HEK293T (cell line): ENCODE measurements around the gene STAC2.

Source experiments
- CTCF ChIA-PET: fragments of 350-600 bp; formaldehyde crosslinking; extraction: SDS; loops from one replicate; lab custom pipeline; 2021; ENCODE audit warnings: antibody characterized with exemption, inconsistent platforms; lab: Yijun Ruan, JAX
- POLR2A ChIA-PET: fragments of 350-600 bp; formaldehyde crosslinking; extraction: SDS; loops from one replicate; lab custom pipeline; 2020; ENCODE audit warnings: antibody characterized with exemption, inconsistent platforms; lab: Yijun Ruan, JAX
- DNase-seq: peaks from one replicate; pipeline ENCODE4 v3.0.0; 2012; ENCODE audit warnings: mixed read lengths; ENCODE audit errors: extremely low spot score
- ARNT ChIP-seq: fragments of 450-650 bp; IDR thresholded peaks from 2 replicates; pipeline ENCODE4 v1.6.1; 2017; ENCODE audit warnings: mild to moderate bottlenecking
- BHLHE40 ChIP-seq: fragments of 450-650 bp; IDR thresholded peaks from 2 replicates; pipeline ENCODE4 v1.6.1; 2016; ENCODE audit warnings: mild to moderate bottlenecking, moderate library complexity, borderline replicate concordance
- CTBP1 ChIP-seq: fragments of 450-650 bp; IDR thresholded peaks from 2 replicates; pipeline ENCODE4 v1.6.1; 2016; ENCODE audit warnings: borderline replicate concordance
- ELF4 ChIP-seq: fragments of 450-650 bp; IDR thresholded peaks from 2 replicates; pipeline ENCODE4 v1.6.1; 2017; ENCODE audit warnings: antibody characterized with exemption
- FOXA1 ChIP-seq: fragments of 450-650 bp; IDR thresholded peaks from 2 replicates; pipeline ENCODE4 v1.6.1; 2016; ENCODE audit warnings: mild to moderate bottlenecking
- FOXK2 ChIP-seq: fragments of 450-650 bp; IDR thresholded peaks from 2 replicates; pipeline ENCODE4 v1.6.1; 2016; ENCODE audit warnings: mild to moderate bottlenecking
- FOXM1 ChIP-seq: fragments of 450-650 bp; IDR thresholded peaks from 2 replicates; pipeline ENCODE4 v1.6.1; 2017; ENCODE audit warnings: mild to moderate bottlenecking, borderline replicate concordance
- HDGF ChIP-seq: fragments of 450-650 bp; IDR thresholded peaks from 2 replicates; pipeline ENCODE4 v1.6.1; 2017; ENCODE audit warnings: antibody characterized with exemption, borderline replicate concordance
- L3MBTL2 ChIP-seq: fragments of 450-650 bp; conservative IDR thresholded peaks from 2 replicates; pipeline ENCODE4 v1.6.1; 2016; ENCODE audit warnings: mild to moderate bottlenecking
- LEF1 ChIP-seq: fragments of 450-650 bp; IDR thresholded peaks from 2 replicates; pipeline ENCODE4 v1.6.1; 2017; ENCODE audit warnings: mild to moderate bottlenecking, borderline replicate concordance
- NFRKB ChIP-seq: fragments of 450-650 bp; IDR thresholded peaks from 2 replicates; pipeline ENCODE4 v1.6.1; 2016; ENCODE audit warnings: mild to moderate bottlenecking, moderate library complexity
- SP1 ChIP-seq: fragments of 450-650 bp; IDR thresholded peaks from 2 replicates; pipeline ENCODE4 v1.6.1; 2017
- SUZ12 ChIP-seq: fragments of 450-650 bp; IDR thresholded peaks from 2 replicates; pipeline ENCODE4 v1.6.1; 2016; ENCODE audit warnings: mild to moderate bottlenecking
- TARDBP ChIP-seq: fragments of 450-650 bp; IDR thresholded peaks from 2 replicates; pipeline ENCODE4 v1.6.1; 2016
- ZNF384 ChIP-seq: fragments of 450-650 bp; IDR thresholded peaks from 2 replicates; pipeline ENCODE4 v1.6.1; 2016
- TF ChIP-seq, protein P1 (sequence below): fragments of 450-650 bp; IDR thresholded peaks from 2 replicates; pipeline ENCODE4 v1.6.1; 2016

Gene STAC2

DNA sequence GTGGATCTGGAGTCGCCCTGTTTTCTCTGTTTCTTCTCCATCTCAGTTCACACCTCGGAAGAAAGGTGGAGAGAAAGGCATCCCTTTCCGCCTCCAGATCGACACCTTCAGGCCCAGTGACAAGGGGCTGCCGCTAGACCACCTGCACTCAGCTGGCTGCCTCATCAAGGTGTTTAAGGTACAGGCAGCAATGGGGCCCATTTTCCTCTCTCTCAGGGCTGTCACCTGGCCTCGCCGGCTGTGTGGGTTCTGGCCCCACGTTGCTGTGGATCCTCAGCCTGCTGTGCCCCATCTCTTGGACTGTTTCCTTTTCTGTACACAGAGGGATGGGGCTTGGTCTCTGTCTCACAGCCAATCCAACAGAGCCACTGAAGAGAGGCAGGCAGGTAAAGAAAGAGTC is 17.4 kb upstream of the STAC2 start:
- ChIA-PET CTCF (interaction anchor here (0.7 to 4.0 kb wide), 3 partner anchors 11 to 315 kb away, joined by 3 to 48 read pairs (median 24); no protein-coding TSS in a partner anchor), POLR2A (interaction anchor here (0.6 to 5.7 kb wide), 2 partner anchors 9 to 44 kb away, joined by 3 to 32 read pairs; partner anchors contain the start of gene RPL19)
- TF ChIP-seq FOXM1, result no peak
- TF ChIP-seq CTBP1, result no peak
- TF ChIP-seq, protein P1, sequence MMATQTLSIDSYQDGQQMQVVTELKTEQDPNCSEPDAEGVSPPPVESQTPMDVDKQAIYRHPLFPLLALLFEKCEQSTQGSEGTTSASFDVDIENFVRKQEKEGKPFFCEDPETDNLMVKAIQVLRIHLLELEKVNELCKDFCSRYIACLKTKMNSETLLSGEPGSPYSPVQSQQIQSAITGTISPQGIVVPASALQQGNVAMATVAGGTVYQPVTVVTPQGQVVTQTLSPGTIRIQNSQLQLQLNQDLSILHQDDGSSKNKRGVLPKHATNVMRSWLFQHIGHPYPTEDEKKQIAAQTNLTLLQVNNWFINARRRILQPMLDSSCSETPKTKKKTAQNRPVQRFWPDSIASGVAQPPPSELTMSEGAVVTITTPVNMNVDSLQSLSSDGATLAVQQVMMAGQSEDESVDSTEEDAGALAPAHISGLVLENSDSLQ, result no peak
- TF ChIP-seq FOXK2, result no peak
- TF ChIP-seq FOXA1, result no peak
- no peak for TF ChIP-seq L3MBTL2
- TF ChIP-seq SUZ12, result no peak
- TF ChIP-seq ARNT, result no peak
- no peak for TF ChIP-seq NFRKB
- no peak for TF ChIP-seq LEF1
- no peak for TF ChIP-seq HDGF
- no peak for TF ChIP-seq TARDBP
- no peak for TF ChIP-seq ZNF384
- TF ChIP-seq BHLHE40, result no peak
- TF ChIP-seq SP1, result no peak
- TF ChIP-seq ELF4, result no peak
- no peak for DNase-seq

DNA sequence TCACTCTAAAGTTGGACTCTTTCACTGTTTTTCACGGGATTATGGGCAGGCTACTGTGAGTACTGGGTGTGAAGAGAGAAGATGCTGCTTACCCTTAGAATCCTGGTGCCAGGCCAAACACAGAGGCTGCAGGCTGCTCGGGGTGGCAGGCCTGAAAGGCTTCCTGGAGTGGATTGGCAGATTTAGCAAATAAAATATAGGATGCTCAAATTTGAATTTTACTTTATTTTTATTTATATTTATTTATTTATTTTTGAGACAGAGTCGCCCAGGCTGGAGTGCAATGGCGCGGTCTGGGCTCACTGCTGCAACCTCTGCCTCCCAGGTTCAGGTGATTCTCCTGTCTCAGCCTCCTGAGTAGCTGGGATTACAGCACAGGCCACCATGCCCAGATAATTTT is 14.9 kb upstream of the STAC2 start:
- TF ChIP-seq, protein P1, result no peak
- TF ChIP-seq SUZ12 (no peak), FOXM1 (no peak), FOXK2 (no peak), CTBP1 (no peak), NFRKB (no peak), ZNF384 (no peak), TARDBP (no peak), BHLHE40 (no peak), L3MBTL2 (no peak), SP1 (no peak), ARNT (no peak), HDGF (no peak), ELF4 (no peak), FOXA1 (no peak), LEF1 (no peak)
- ChIA-PET CTCF (interaction anchor here (1.6 to 2.4 kb wide), 2 partner anchors 9 to 34 kb away, joined by 6 to 9 read pairs; no protein-coding TSS in a partner anchor), POLR2A (interaction anchor here (5.7 kb wide), 1 partner anchor 41 kb away, joined by 32 read pairs; the partner anchor contains the start of gene RPL19)

DNA sequence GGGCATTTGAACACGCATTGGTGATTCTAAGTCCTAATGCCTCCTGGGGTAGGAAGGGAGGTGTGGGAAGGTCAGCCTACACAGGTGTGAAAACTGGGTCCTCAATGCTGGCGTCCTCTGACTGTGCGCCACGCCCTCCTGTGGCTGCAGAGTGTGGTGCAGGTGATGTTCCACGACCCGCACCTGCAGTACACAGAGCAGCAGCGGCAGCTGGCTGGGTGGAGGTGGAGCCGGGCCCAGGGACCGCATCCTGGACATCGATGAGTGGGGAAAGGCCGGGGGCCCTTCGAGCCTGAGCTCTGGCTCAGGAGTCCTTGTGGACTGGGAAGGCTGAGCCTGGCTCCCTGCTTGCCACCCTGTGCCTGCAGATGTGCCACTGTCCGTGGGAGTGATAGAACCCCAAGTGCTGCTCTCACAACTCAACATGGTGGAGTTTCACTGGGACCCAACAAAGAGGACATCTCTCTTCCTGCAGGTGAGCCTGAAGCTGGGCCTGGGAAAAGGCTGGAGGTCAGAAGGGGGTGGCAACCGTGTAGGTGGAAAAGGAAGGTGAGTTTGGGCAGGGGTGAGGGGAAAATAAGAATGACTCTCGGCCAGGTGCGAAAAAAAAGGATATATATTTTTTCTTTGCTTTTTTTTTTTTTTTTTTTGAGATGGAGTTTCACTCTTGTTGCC is 14.0 kb upstream of the STAC2 start:
- ChIA-PET POLR2A (interaction anchor here (5.7 kb wide), 1 partner anchor 41 kb away, joined by 32 read pairs; the partner anchor contains the start of gene RPL19), CTCF (interaction anchor here (0.6 to 6.1 kb wide), 7 partner anchors 9 to 276 kb away, joined by 3 to 96 read pairs (median 5); no protein-coding TSS in a partner anchor)
- peak; percentile 61 for DNase-seq
- TF ChIP-seq HDGF, result 0 out of 2 replicates have a peak, but pooled peaks have one; percentile 41
- TF ChIP-seq ZNF384, result no peak

More for the DNA sequence above, 14.9 kb upstream of the STAC2 start:
- DNase-seq, result no peak

DNA sequence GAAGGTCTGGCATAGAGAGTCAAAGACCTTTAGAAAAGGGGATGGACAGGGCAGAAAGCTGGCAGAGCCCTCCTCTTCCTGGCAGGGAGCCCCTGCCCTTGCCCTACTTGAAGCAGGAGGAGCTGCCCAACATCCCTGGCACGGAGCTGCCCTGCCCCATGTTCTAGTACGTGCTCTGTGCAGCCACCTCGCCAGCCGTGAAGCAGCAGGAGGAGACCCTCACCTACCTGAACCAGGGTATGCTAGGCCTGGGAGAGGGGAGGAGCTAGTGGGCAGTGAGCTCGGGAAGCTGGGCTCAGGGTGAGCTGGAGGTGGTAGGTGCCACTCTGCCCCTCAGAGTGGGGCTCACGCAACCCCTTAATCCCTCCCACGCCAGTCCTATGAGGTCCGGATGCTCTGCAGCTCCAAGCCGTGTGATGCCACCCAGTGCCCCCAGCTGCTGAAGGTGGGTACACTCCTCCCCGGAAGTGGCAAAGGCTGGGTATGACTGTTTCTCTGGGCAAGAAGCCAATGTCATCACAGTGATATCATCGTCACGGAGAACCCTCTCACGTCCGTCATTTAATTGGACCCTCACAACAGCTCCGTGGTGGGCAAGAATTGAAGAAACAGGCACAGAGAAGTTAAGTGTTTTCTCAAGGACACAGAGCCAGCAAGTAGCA is 12.7 kb upstream of the STAC2 start:
- TF ChIP-seq NFRKB, result no peak
- no peak for TF ChIP-seq TARDBP
- no peak for TF ChIP-seq FOXK2
- no peak for TF ChIP-seq ZNF384
- TF ChIP-seq CTBP1, result no peak
- TF ChIP-seq L3MBTL2, result no peak
- TF ChIP-seq ARNT, result no peak
- TF ChIP-seq, protein P1, result no peak
- TF ChIP-seq LEF1, result no peak
- TF ChIP-seq SP1, result no peak
- TF ChIP-seq HDGF, result no peak
- DNase-seq, result no peak
- CTCF ChIA-PET, result interaction anchor here (0.5 to 6.1 kb wide), 8 partner anchors 9 to 74 kb away, joined by 3 to 96 read pairs (median 4); partner anchors contain the start of gene RPL19
- POLR2A ChIA-PET, result interaction anchor here (1.3 to 5.7 kb wide), 3 partner anchors 33 to 39 kb away, joined by 3 to 32 read pairs (median 6); partner anchors contain the start of gene RPL19

DNA sequence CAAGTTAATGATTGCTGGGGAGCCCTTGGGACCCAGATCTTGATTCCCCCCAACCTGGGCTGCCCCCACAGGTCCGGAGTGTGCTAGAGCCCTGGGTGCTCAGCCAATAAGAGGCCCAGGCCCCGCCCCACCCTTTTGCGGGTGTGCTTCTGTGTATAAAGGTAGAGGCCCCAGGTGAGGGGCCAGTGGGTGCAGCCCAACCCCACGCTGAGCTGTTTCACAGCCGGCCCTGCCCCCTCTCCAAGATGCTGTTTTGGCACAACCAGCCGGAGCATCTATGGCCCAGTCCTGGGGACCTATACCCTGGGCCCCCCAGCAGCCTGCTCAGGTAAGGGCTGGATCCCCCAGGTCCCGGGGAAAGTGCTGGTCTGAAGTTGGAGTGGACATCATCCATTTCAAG is 11.8 kb upstream of the STAC2 start:
- ChIA-PET POLR2A (interaction anchor here (1.3 to 5.7 kb wide), 4 partner anchors 32 to 38 kb away, joined by 3 to 36 read pairs (median 19); partner anchors contain the start of gene RPL19), CTCF (interaction anchor here (1.0 to 6.1 kb wide), 6 partner anchors 7 to 72 kb away, joined by 3 to 96 read pairs (median 9); partner anchors contain the start of genes ARL5C and RPL19)
- no peak for DNase-seq
- TF ChIP-seq FOXK2, result no peak
- TF ChIP-seq CTBP1, result no peak
- TF ChIP-seq ARNT, result no peak
- no peak for TF ChIP-seq BHLHE40
- TF ChIP-seq NFRKB, result no peak
- no peak for TF ChIP-seq FOXA1
- TF ChIP-seq HDGF, result no peak
- no peak for TF ChIP-seq ZNF384
- TF ChIP-seq SP1, result no peak
- TF ChIP-seq SUZ12, result no peak
- TF ChIP-seq LEF1, result no peak
- TF ChIP-seq, protein P1, result no peak
- no peak for TF ChIP-seq L3MBTL2
- no peak for TF ChIP-seq TARDBP
- no peak for TF ChIP-seq ELF4
- TF ChIP-seq FOXM1, result no peak
